ENCODE results near the gene KLHL35.

KLHL35 gene

DNA sequence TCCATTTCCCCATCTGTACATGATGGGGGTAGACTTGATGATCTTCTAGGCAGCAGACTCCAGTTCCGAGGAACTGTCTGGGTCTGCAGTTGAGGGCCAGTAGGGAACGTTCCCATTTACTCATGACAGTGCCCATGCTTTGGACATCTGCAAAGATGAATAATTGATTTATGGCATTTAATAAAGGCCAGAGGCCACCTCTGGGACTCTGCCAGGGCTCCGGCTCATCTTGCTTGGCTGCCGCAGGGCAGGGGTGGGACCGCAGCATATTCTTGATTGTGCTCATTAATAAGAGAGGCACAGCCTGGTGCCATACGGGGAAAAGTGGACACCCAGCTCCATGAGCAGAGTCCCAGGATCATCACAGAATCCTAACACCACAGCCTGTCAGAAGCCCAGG lies 28.1 kb upstream of the KLHL35 start:
- ChIA-PET CTCF (interaction anchor here (1.6 to 1.7 kb wide), 2 partner anchors 16 to 72 kb away, joined by 5 to 6 read pairs; no protein-coding TSS in a partner anchor), POLR2A (no interaction called here)
- no peak for DNase-seq
- no peak overlapping the region for H3K27ac ChIP-seq (ENCODE audit: insufficient read depth in 1 of 2, low read depth in 1 of 2, low read length in 2 of 2, poor library complexity in 1 of 2, severe bottlenecking in 2 of 2)
- H3K36me3 ChIP-seq (ENCODE audit: control insufficient read depth in 4 of 4, insufficient read depth in 4 of 4, low read length in 3 of 4): no peaks in the 10 kb centered on the region
- 84% methylated on average over 4 of the region's 6 CpGs for WGBS (ENCODE audit: insufficient coverage)
- no peaks in the 10 kb centered on the region for H3K9me3 ChIP-seq (ENCODE audit: control extremely low read depth in 1 of 5, control insufficient read depth in 4 of 5, insufficient read depth in 2 of 5, low read depth in 1 of 5, low read length in 4 of 5)
- no peak overlapping the region for H3K4me3 ChIP-seq (ENCODE audit: control insufficient read depth in 1 of 7, extremely low read depth in 1 of 7, insufficient read depth in 4 of 7, low read depth in 2 of 7, low read length in 6 of 7)
- H3K27me3 ChIP-seq (replicated peaks in 2 of 5; ENCODE audit: control insufficient read depth in 4 of 5, insufficient read depth in 5 of 5, low read length in 4 of 5): no peaks in the 10 kb centered on the region
- H3K4me1 ChIP-seq (ENCODE audit: control extremely low read depth in 1 of 4, control insufficient read depth in 4 of 4, insufficient read depth in 4 of 4, low read length in 3 of 4): peaks cover 0 to 5% (median 1%) of the 10 kb centered on the region in 4 experiments

DNA sequence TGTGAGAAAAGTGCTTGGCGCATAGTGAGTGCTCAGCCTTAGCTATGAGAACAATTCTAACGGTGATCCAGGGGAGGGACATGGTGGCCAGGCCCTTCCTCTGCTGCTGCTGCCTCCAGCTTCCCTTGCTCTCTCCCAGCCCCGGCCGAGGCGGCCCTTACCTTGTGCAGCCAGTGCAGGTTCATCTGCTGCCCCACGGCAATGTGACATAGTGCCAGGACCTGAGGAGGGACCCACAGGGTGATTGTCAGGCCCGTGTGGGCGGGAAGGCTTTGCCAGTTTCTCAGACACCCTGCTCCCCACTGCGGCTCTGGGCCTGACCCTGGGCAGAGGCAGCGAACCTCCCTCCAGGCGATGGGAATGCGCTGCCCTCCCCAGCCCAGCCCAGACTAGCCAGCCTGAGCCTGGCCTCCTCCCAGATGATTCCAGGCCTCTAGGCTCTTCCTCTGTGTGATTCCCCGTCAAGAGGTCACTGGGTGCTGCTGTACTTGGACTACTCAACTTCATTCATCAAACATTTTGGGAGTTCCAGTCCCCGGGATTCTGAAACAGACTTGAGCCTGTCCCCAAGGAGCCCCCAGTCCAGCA lies 23.7 kb upstream of the KLHL35 start:
- H3K27ac ChIP-seq (ENCODE audit: insufficient read depth in 1 of 2, low read depth in 1 of 2, low read length in 2 of 2, poor library complexity in 1 of 2, severe bottlenecking in 2 of 2): no peak overlapping the region
- H3K9me3 ChIP-seq (ENCODE audit: control extremely low read depth in 1 of 5, control insufficient read depth in 4 of 5, insufficient read depth in 2 of 5, low read depth in 1 of 5, low read length in 4 of 5): no peaks in the 10 kb centered on the region
- H3K4me3 ChIP-seq (ENCODE audit: control insufficient read depth in 1 of 7, extremely low read depth in 1 of 7, insufficient read depth in 4 of 7, low read depth in 2 of 7, low read length in 6 of 7): no peak overlapping the region
- H3K27me3 ChIP-seq (replicated peaks in 2 of 5; ENCODE audit: control insufficient read depth in 4 of 5, insufficient read depth in 5 of 5, low read length in 4 of 5): no peaks in the 10 kb centered on the region
- ChIA-PET POLR2A (no interaction called here), CTCF (interaction anchor here (1.0 to 3.9 kb wide), 3 partner anchors 11 to 21 kb away, joined by 3 to 30 read pairs (median 4); no protein-coding TSS in a partner anchor)
- H3K36me3 ChIP-seq (ENCODE audit: control insufficient read depth in 4 of 4, insufficient read depth in 4 of 4, low read length in 3 of 4): no peaks in the 10 kb centered on the region
- 97% methylated on average over 14 of the region's 14 CpGs for whole genome bisulfite sequencing (ENCODE audit: insufficient coverage)
- no peaks in the 10 kb centered on the region for H3K4me1 ChIP-seq (ENCODE audit: control extremely low read depth in 1 of 4, control insufficient read depth in 4 of 4, insufficient read depth in 4 of 4, low read length in 3 of 4)
- DNase-seq: no peak

DNA sequence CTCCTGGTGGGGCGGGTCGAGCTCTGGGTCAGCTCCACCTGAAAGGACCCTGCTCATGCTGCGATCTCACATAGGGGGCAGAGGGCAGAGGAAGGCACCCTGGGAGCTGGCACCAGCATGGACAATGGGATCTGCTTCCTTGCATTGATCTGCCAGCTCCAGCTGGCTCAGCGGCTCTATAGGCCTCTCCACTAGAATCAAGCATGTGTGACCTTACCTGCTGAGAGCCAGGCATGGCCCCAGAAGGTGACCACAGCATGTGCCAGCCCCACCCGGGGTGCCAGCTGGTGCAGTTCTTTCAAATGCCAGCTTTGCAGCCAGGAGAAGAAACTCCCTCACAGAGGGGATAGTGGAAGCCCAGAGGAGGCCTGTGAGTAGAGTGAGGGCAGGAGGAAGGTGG lies 22.0 kb upstream of the KLHL35 start:
- H3K27me3 ChIP-seq (replicated peaks in 2 of 5; ENCODE audit: control insufficient read depth in 4 of 5, insufficient read depth in 5 of 5, low read length in 4 of 5): no peaks in the 10 kb centered on the region
- no peak overlapping the region for H3K27ac ChIP-seq (ENCODE audit: insufficient read depth in 1 of 2, low read depth in 1 of 2, low read length in 2 of 2, poor library complexity in 1 of 2, severe bottlenecking in 2 of 2)
- no peaks in the 10 kb centered on the region for H3K4me1 ChIP-seq (ENCODE audit: control extremely low read depth in 1 of 4, control insufficient read depth in 4 of 4, insufficient read depth in 4 of 4, low read length in 3 of 4)
- no peaks in the 10 kb centered on the region for H3K36me3 ChIP-seq (ENCODE audit: control insufficient read depth in 4 of 4, insufficient read depth in 4 of 4, low read length in 3 of 4)
- 100% methylated on average over 3 of the region's 5 CpGs for WGBS (ENCODE audit: insufficient coverage)
- H3K9me3 ChIP-seq (ENCODE audit: control extremely low read depth in 1 of 5, control insufficient read depth in 4 of 5, insufficient read depth in 2 of 5, low read depth in 1 of 5, low read length in 4 of 5): no peaks in the 10 kb centered on the region
- ChIA-PET CTCF (interaction anchor here (0.8 to 3.9 kb wide), 8 partner anchors 9 to 85 kb away, joined by 3 to 30 read pairs (median 3); no protein-coding TSS in a partner anchor), POLR2A (no interaction called here)
- H3K4me3 ChIP-seq (ENCODE audit: control insufficient read depth in 1 of 7, extremely low read depth in 1 of 7, insufficient read depth in 4 of 7, low read depth in 2 of 7, low read length in 6 of 7): no peak overlapping the region
- no peak for DNase-seq

DNA sequence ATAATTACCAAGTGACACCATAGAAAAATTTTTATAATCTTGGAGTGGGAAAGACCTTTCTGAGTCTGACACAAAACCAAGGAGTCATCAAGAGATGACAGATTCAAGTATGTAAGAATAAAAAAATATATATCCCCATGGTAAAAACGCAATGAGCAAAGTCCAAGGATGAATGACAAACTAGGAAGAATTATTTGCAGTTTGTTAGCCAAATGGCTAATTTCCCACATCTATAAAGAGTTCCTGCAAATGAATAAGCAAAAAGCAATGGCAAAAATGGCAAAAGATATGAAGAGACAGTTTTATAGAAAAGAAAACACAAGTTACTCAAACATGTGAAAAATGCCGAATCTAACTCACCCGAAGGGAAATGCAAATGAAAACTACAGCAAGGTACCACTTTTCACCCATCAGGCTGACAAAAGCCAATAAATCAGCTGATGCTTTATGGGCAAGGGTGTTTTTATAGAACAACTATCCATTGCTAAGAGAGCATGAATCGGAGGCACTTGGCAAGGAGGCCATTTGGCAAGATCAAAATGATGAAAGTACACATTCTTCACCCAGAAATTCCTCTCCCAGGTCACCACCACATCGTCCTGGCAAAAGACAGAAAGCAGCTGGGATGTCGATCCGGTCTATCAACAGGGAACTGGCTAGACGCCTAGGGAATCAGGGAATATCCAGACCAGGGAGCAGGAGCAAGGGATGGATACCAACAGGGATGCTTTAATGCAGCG lies 21.1 kb upstream of the KLHL35 start:
- POLR2A ChIA-PET: no interaction called here
- CTCF ChIA-PET: interaction anchor here (1.0 to 3.9 kb wide), 5 partner anchors 9 to 75 kb away, joined by 3 to 30 read pairs (median 3); no protein-coding TSS in a partner anchor

DNA sequence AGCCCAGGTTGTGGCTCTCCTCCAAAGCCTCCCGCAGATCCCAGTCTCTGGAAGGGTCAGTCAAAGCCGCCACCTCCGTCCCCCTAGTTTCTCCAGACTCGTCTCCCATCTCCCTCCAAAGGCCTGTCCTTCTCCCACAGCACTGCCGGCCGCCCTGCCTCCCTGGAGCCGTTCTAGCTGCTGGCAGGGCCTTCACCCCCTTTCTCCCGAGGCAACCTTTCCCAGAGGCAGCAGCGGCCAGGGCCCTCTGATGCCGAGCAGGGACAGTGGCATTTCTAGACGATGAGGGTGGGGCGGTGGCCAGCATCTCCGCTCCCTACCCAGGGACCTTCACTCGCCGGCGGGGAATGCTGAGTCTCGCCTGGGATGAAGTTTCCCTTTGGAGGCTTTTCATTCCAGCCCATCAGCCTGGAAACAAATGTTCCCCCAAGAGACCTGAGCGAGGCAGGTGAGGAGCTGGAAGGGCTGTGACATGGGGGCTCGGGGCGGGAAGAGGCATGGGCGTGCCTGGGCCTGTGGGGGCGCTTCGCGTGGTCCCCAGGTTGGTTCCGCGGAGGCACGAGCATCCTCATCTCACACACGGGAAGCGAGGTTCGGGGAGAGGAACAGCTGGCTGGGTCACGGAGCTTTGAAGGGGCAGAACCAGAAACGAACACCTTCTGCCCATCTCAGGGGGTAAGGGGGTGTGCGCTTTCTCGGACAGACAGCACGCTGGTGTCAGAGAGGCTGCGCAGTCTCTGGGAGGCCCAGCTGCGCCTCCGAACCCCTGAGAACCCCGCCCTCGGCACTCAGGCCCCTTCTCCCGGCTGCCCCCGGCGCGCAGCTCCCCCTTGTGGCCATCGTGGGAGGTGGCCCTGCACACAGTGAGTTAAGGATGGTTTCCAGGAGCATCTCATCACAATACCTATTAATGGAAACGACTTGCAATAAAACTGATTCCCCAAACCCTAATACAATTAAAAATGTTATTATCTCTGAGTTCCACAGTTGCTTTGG lies 18.1 kb upstream of the KLHL35 start:
- Histone ChIP-seq H3K9me3 (ENCODE audit: control extremely low read depth in 1 of 5, control insufficient read depth in 4 of 5, insufficient read depth in 2 of 5, low read depth in 1 of 5, low read length in 4 of 5) (no peaks in the 10 kb centered on the region), H3K27ac (ENCODE audit: insufficient read depth in 1 of 2, low read depth in 1 of 2, low read length in 2 of 2, poor library complexity in 1 of 2, severe bottlenecking in 2 of 2) (no peak overlapping the region), H3K4me1 (ENCODE audit: control extremely low read depth in 1 of 4, control insufficient read depth in 4 of 4, insufficient read depth in 4 of 4, low read length in 3 of 4) (no peaks in the 10 kb centered on the region), H3K4me3 (ENCODE audit: control insufficient read depth in 1 of 7, extremely low read depth in 1 of 7, insufficient read depth in 4 of 7, low read depth in 2 of 7, low read length in 6 of 7) (no peak overlapping the region), H3K27me3 (replicated peaks in 2 of 5; ENCODE audit: control insufficient read depth in 4 of 5, insufficient read depth in 5 of 5, low read length in 4 of 5) (no peaks in the 10 kb centered on the region), H3K36me3 (ENCODE audit: control insufficient read depth in 4 of 4, insufficient read depth in 4 of 4, low read length in 3 of 4) (no peaks in the 10 kb centered on the region)
- ChIA-PET CTCF (interaction anchor here (0.5 to 2.2 kb wide), 6 partner anchors 11 to 80 kb away, joined by 3 to 13 read pairs (median 3); no protein-coding TSS in a partner anchor), POLR2A (no interaction called here)
- WGBS (ENCODE audit: insufficient coverage): 87% methylated on average over 36 of the region's 46 CpGs
- DNase-seq: peak in 1 of 3 donors; percentile 15

More for the DNA sequence above, 21.1 kb upstream of the KLHL35 start:
- no peaks in the 10 kb centered on the region for H3K4me1 ChIP-seq (ENCODE audit: control extremely low read depth in 1 of 4, control insufficient read depth in 4 of 4, insufficient read depth in 4 of 4, low read length in 3 of 4)
- no peaks in the 10 kb centered on the region for H3K27me3 ChIP-seq (replicated peaks in 2 of 5; ENCODE audit: control insufficient read depth in 4 of 5, insufficient read depth in 5 of 5, low read length in 4 of 5)
- 96% methylated on average over 7 of the region's 9 CpGs for WGBS (ENCODE audit: insufficient coverage)
- H3K9me3 ChIP-seq (ENCODE audit: control extremely low read depth in 1 of 5, control insufficient read depth in 4 of 5, insufficient read depth in 2 of 5, low read depth in 1 of 5, low read length in 4 of 5): no peaks in the 10 kb centered on the region
- no peak overlapping the region for H3K27ac ChIP-seq (ENCODE audit: insufficient read depth in 1 of 2, low read depth in 1 of 2, low read length in 2 of 2, poor library complexity in 1 of 2, severe bottlenecking in 2 of 2)
- H3K36me3 ChIP-seq (ENCODE audit: control insufficient read depth in 4 of 4, insufficient read depth in 4 of 4, low read length in 3 of 4): no peaks in the 10 kb centered on the region
- DNase-seq: no peak
- no peak overlapping the region for H3K4me3 ChIP-seq (ENCODE audit: control insufficient read depth in 1 of 7, extremely low read depth in 1 of 7, insufficient read depth in 4 of 7, low read depth in 2 of 7, low read length in 6 of 7)

DNA sequence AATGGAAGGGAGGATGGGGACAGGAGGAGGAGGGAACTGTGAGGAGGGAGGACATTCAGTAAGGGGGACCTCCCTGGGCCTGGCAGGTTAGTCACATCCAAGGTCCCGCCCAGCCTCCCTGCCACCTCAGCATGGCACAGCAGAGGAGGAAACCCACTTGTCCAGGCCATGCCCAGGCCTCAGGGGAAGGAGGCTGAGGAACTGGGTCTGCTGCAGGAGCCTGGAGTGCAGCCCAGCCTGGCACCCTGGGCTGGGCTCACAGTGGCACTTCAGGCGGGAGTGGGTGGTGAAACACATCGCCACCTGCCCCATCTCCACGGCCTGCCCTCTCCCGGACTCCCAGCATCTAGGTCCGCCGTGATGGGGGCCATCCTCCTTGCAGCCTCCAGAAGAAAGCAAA lies 17.2 kb upstream of the KLHL35 start:
- 89% methylated on average over 6 of the region's 7 CpGs for WGBS (ENCODE audit: insufficient coverage)
- DNase-seq: no peak
- no peaks in the 10 kb centered on the region for H3K9me3 ChIP-seq (ENCODE audit: control extremely low read depth in 1 of 5, control insufficient read depth in 4 of 5, insufficient read depth in 2 of 5, low read depth in 1 of 5, low read length in 4 of 5)
- no peak overlapping the region for H3K4me3 ChIP-seq (ENCODE audit: control insufficient read depth in 1 of 7, extremely low read depth in 1 of 7, insufficient read depth in 4 of 7, low read depth in 2 of 7, low read length in 6 of 7)
- ChIA-PET POLR2A (no interaction called here), CTCF (interaction anchor here (0.5 to 2.5 kb wide), 6 partner anchors 20 to 81 kb away, joined by 3 to 13 read pairs (median 4); no protein-coding TSS in a partner anchor)
- no peaks in the 10 kb centered on the region for H3K4me1 ChIP-seq (ENCODE audit: control extremely low read depth in 1 of 4, control insufficient read depth in 4 of 4, insufficient read depth in 4 of 4, low read length in 3 of 4)
- H3K27me3 ChIP-seq (replicated peaks in 2 of 5; ENCODE audit: control insufficient read depth in 4 of 5, insufficient read depth in 5 of 5, low read length in 4 of 5): no peaks in the 10 kb centered on the region
- no peaks in the 10 kb centered on the region for H3K36me3 ChIP-seq (ENCODE audit: control insufficient read depth in 4 of 4, insufficient read depth in 4 of 4, low read length in 3 of 4)
- no peak overlapping the region for H3K27ac ChIP-seq (ENCODE audit: insufficient read depth in 1 of 2, low read depth in 1 of 2, low read length in 2 of 2, poor library complexity in 1 of 2, severe bottlenecking in 2 of 2)

Data from common myeloid progenitor, CD34-positive (primary cell).